ENCODE results near the gene PAFAH2. TPM values are rescaled to one million over a fixed set of nuclear protein-coding genes. Genes with fewer than 3 reads are reported as not detected.

Gene PAFAH2
- total RNA-seq, 2 donors from 2014 or later, result 8.1 to 8.3 TPM

Other genes with a start within 250 kb of the PAFAH2 start
- gene SELENON, start 197.9 kb downstream of the PAFAH2 start, total RNA-seq, result 10 to 100 TPM; 10.2 to 13.2 TPM
- 10 to 100 TPM; 39.6 to 58.8 TPM for gene MTFR1L, start 178.1 kb downstream of the PAFAH2 start, total RNA-seq
- 1 to 10 TPM; 3.7 to 7.2 TPM for gene AUNIP, start 138.6 kb downstream of the PAFAH2 start, total RNA-seq
- 1 to 10 TPM; 5.7 to 7.2 TPM for gene PAQR7, start 122.4 kb downstream of the PAFAH2 start, total RNA-seq
- 100 to 1,000 TPM; 376 to 423 TPM for gene STMN1, start 91.6 kb downstream of the PAFAH2 start, total RNA-seq
- gene EXTL1, start 23.7 kb upstream of the PAFAH2 start, total RNA-seq, result not detected
- not detected for gene SLC30A2, start 48.1 kb upstream of the PAFAH2 start, total RNA-seq
- gene TRIM63, start 69.6 kb upstream of the PAFAH2 start, total RNA-seq, result not detected
- gene PDIK1L, start 113.8 kb upstream of the PAFAH2 start, total RNA-seq, result 10 to 100 TPM; 11.2 to 12.3 TPM
- gene FAM110D, start 161.0 kb upstream of the PAFAH2 start, total RNA-seq, result not detected
- gene C1orf232, start 170.9 kb upstream of the PAFAH2 start, total RNA-seq, result not detected
- gene ZNF593, start 171.8 kb upstream of the PAFAH2 start, total RNA-seq, result 10 to 100 TPM; 20.4 to 52.4 TPM
- not detected for gene ZNF593OS, start 173.8 kb upstream of the PAFAH2 start, total RNA-seq
- 1 to 10 TPM; 2.9 to 4.6 TPM for gene CNKSR1, start 179.4 kb upstream of the PAFAH2 start, total RNA-seq
- not detected for gene CATSPER4, start 192.5 kb upstream of the PAFAH2 start, total RNA-seq
- 10 to 100 TPM; 34.8 to 37.7 TPM for gene CEP85, start 236.1 kb upstream of the PAFAH2 start, total RNA-seq

All from activated T-helper 17 cell treated with anti-CD3 and anti-CD28 coated beads, Interleukin-2, amount 50 U/mL, for 72 hours (primary cell).